ENCODE data around the gene SORCS1. TPM values are rescaled to one million over a fixed set of nuclear protein-coding genes. Genes with fewer than 3 reads are reported as not detected.

Gene SORCS1
- total and polyA plus RNA-seq, 4 donors: 0.08 to 0.21 (median 0.09) TPM; not detected in 1

DNA sequence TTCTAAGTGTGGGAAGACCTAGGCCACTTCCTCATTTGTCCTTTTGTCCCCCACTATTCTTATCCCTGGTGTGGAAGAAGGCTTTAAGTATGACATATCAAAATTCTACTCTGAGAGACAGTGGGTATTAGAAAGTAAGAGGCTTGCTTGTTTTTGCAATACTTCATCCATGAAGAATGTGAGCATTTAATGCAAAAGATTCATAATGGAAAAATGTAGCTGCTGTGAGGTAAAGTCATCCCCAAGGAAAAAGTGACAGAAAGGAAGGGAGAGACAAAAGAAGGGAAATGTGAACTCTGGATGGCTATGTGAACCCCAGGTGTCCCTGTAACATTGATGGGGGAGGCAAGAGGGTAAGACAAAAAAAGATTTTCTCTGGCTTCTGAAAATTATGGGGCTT lies 607.5 kb downstream of the SORCS1 start:
- TF ChIP-seq, protein P1, sequence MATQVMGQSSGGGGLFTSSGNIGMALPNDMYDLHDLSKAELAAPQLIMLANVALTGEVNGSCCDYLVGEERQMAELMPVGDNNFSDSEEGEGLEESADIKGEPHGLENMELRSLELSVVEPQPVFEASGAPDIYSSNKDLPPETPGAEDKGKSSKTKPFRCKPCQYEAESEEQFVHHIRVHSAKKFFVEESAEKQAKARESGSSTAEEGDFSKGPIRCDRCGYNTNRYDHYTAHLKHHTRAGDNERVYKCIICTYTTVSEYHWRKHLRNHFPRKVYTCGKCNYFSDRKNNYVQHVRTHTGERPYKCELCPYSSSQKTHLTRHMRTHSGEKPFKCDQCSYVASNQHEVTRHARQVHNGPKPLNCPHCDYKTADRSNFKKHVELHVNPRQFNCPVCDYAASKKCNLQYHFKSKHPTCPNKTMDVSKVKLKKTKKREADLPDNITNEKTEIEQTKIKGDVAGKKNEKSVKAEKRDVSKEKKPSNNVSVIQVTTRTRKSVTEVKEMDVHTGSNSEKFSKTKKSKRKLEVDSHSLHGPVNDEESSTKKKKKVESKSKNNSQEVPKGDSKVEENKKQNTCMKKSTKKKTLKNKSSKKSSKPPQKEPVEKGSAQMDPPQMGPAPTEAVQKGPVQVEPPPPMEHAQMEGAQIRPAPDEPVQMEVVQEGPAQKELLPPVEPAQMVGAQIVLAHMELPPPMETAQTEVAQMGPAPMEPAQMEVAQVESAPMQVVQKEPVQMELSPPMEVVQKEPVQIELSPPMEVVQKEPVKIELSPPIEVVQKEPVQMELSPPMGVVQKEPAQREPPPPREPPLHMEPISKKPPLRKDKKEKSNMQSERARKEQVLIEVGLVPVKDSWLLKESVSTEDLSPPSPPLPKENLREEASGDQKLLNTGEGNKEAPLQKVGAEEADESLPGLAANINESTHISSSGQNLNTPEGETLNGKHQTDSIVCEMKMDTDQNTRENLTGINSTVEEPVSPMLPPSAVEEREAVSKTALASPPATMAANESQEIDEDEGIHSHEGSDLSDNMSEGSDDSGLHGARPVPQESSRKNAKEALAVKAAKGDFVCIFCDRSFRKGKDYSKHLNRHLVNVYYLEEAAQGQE (IDR thresholded peaks at IDR 0.05): no peak
- TF ChIP-seq GABPA (IDR thresholded peaks at IDR 0.05 in 1 of 2, conservative IDR thresholded peaks at IDR 0.05 in 1 of 2): no peak
- TF ChIP-seq SP1 (IDR thresholded peaks at IDR 0.05): no peak
- no peak for TF ChIP-seq NR2F2 (IDR thresholded peaks at IDR 0.05)
- TF ChIP-seq RAD21 (IDR thresholded peaks at IDR 0.05): no peak
- TF ChIP-seq, protein P2, sequence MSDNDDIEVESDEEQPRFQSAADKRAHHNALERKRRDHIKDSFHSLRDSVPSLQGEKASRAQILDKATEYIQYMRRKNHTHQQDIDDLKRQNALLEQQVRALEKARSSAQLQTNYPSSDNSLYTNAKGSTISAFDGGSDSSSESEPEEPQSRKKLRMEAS (IDR thresholded peaks at IDR 0.05): no peak
- no peak for TF ChIP-seq RXRA (IDR thresholded peaks at IDR 0.05)
- TF ChIP-seq, protein P3, sequence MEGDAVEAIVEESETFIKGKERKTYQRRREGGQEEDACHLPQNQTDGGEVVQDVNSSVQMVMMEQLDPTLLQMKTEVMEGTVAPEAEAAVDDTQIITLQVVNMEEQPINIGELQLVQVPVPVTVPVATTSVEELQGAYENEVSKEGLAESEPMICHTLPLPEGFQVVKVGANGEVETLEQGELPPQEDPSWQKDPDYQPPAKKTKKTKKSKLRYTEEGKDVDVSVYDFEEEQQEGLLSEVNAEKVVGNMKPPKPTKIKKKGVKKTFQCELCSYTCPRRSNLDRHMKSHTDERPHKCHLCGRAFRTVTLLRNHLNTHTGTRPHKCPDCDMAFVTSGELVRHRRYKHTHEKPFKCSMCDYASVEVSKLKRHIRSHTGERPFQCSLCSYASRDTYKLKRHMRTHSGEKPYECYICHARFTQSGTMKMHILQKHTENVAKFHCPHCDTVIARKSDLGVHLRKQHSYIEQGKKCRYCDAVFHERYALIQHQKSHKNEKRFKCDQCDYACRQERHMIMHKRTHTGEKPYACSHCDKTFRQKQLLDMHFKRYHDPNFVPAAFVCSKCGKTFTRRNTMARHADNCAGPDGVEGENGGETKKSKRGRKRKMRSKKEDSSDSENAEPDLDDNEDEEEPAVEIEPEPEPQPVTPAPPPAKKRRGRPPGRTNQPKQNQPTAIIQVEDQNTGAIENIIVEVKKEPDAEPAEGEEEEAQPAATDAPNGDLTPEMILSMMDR (IDR thresholded peaks at IDR 0.05; ENCODE audit: low read depth, low read length, missing input control): no peak
- DNase-seq (ENCODE audit: low spot score): no peak

DNA sequence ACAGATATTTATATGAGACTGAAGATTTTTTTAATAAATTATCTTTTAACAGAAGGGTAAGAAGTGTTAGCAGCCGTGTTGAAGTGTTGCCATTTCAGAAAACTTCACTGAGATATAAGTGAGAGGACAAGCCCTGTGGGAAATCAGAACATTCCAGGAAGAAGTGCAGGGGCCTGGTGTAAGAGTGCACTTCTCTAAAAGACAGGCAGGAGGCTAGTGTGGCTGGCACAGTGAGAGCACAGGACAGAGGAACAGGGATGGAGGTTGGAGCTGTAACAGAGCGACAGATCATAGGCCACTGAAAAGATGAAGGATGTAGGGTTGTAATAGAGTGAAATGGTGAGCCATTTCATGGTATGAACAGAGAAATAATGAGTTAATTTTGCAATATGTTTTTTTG lies 608.9 kb downstream of the SORCS1 start:
- no peak overlapping the region for H3K4me3 ChIP-seq (ENCODE audit: low read depth in 1 of 3, low read length in 3 of 3)
- DNase-seq (ENCODE audit: low spot score): no peak
- H3K4me1 ChIP-seq (ENCODE audit: control insufficient read depth in 4 of 4, insufficient read depth in 4 of 4, low read length in 3 of 4): peaks cover 0 to 10% (median 6%) of the 10 kb centered on the region in 4 donors
- no peak overlapping the region for H3K9ac ChIP-seq (ENCODE audit: low read depth in 1 of 2, low read length in 2 of 2)
- H3K27me3 ChIP-seq (ENCODE audit: control insufficient read depth in 4 of 4, insufficient read depth in 4 of 4, low read length in 3 of 4): no peaks in the 10 kb centered on the region
- TF ChIP-seq NR2F2 (IDR thresholded peaks at IDR 0.05) (no peak), GABPA (IDR thresholded peaks at IDR 0.05 in 1 of 2, conservative IDR thresholded peaks at IDR 0.05 in 1 of 2) (no peak), FOXA1 (IDR thresholded peaks at IDR 0.05) (no peak), HNF4G (IDR thresholded peaks at IDR 0.05) (no peak), SP1 (IDR thresholded peaks at IDR 0.05) (no peak), YY1 (IDR thresholded peaks at IDR 0.05) (no peak), HNF4A (conservative IDR thresholded peaks at IDR 0.05) (no peak), RAD21 (IDR thresholded peaks at IDR 0.05) (no peak), RXRA (IDR thresholded peaks at IDR 0.05) (no peak), JUND (IDR thresholded peaks at IDR 0.05) (no peak), FOXA2 (IDR thresholded peaks at IDR 0.05) (no peak)
- TF ChIP-seq, protein P1 (IDR thresholded peaks at IDR 0.05): no peak
- TF ChIP-seq, protein P2 (IDR thresholded peaks at IDR 0.05): no peak
- TF ChIP-seq, protein P4, sequence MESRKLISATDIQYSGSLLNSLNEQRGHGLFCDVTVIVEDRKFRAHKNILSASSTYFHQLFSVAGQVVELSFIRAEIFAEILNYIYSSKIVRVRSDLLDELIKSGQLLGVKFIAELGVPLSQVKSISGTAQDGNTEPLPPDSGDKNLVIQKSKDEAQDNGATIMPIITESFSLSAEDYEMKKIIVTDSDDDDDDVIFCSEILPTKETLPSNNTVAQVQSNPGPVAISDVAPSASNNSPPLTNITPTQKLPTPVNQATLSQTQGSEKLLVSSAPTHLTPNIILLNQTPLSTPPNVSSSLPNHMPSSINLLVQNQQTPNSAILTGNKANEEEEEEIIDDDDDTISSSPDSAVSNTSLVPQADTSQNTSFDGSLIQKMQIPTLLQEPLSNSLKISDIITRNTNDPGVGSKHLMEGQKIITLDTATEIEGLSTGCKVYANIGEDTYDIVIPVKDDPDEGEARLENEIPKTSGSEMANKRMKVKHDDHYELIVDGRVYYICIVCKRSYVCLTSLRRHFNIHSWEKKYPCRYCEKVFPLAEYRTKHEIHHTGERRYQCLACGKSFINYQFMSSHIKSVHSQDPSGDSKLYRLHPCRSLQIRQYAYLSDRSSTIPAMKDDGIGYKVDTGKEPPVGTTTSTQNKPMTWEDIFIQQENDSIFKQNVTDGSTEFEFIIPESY (IDR thresholded peaks at IDR 0.05): no peak
- TF ChIP-seq, protein P3 (IDR thresholded peaks at IDR 0.05; ENCODE audit: low read depth, low read length, missing input control): no peak
- TF ChIP-seq, protein P5, sequence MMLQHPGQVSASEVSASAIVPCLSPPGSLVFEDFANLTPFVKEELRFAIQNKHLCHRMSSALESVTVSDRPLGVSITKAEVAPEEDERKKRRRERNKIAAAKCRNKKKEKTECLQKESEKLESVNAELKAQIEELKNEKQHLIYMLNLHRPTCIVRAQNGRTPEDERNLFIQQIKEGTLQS (IDR thresholded peaks at IDR 0.05): no peak
- no peak overlapping the region for H3K27ac ChIP-seq (ENCODE audit: low read depth in 1 of 2, low read length in 2 of 2)
- no peaks in the 10 kb centered on the region for H3K36me3 ChIP-seq (ENCODE audit: control insufficient read depth in 4 of 4, insufficient read depth in 3 of 4, low read depth in 1 of 4, low read length in 3 of 4)
- 87% methylated on average over 2 of the region's 2 CpGs for WGBS
- H3K9me3 ChIP-seq (ENCODE audit: control insufficient read depth in 4 of 4, low read length in 3 of 4): no peaks in the 10 kb centered on the region

More for the DNA sequence above, 607.5 kb downstream of the SORCS1 start:
- Histone ChIP-seq H3K27ac (ENCODE audit: low read depth in 1 of 2, low read length in 2 of 2) (no peak overlapping the region), H3K36me3 (ENCODE audit: control insufficient read depth in 4 of 4, insufficient read depth in 3 of 4, low read depth in 1 of 4, low read length in 3 of 4) (no peaks in the 10 kb centered on the region), H3K4me1 (ENCODE audit: control insufficient read depth in 4 of 4, insufficient read depth in 4 of 4, low read length in 3 of 4) (peaks cover 0 to 10% (median 6%) of the 10 kb centered on the region in 4 donors), H3K9me3 (ENCODE audit: control insufficient read depth in 4 of 4, low read length in 3 of 4) (no peaks in the 10 kb centered on the region), H3K4me3 (ENCODE audit: low read depth in 1 of 3, low read length in 3 of 3) (no peak overlapping the region), H3K27me3 (ENCODE audit: control insufficient read depth in 4 of 4, insufficient read depth in 4 of 4, low read length in 3 of 4) (no peaks in the 10 kb centered on the region), H3K9ac (ENCODE audit: low read depth in 1 of 2, low read length in 2 of 2) (no peak overlapping the region)
